NCI-H2196 (cell line): Measurements from ENCODE around the gene GALNT11.
"Not testable (repeated sequence)": the region's sequence is repeated elsewhere in the genome, so short reads cannot be mapped to it uniquely, and the experiment has no call there.

Source experiments
- DNase-seq: peaks from one replicate; lab custom pipeline; 2025; ENCODE audit not compliant: unreplicated experiment; lab: John Stamatoyannopoulos, UW

GALNT11 gene

DNA sequence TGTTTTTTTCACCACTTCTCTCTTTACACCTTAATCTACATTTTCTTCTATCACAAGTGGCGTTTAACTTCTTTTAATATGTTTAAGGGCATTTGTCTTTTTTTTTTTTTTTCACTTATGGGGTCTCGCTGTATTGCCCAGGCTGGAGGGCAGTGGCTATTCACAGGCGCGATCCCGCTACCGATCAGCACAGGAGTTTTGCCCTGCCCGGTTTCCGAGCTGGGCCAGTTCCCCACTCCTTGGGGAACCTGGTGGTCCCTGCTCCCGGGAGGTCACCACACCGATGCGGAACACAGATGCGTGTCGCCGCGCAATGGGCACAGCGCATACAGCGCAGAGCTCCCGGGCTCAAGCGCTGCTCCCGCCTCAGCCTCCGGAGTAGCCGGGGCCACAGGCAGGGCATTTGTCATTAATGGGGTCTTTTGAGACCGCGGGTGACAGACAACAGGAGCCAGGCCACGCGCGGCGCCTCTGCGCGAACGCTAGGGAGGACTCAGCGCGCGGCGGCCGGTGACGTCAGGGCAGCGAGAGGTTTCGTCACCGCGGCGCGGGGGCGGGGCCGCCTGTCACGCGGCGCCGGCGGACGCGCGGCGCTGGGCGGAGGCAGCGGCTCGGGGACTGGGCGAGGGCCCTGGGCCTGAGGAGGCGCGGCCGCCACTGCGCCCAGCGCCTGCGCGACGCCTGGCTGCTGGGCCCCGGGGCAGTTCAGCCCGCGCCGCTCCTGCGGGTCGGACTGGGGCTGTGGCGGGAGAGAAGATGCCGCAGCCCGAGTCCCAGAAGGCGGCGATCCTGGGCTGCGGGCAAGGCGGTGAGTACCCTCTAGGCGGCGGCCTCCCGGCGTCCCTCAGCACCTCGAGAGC is at the start of gene GALNT11:
GALNT11 (plus strand) TSS at position 598 of the 860 bp plus-strand sequence. CDS start 68,554 bp downstream, outside the sequence.
- peak; percentile 67 for DNase-seq

DNA sequence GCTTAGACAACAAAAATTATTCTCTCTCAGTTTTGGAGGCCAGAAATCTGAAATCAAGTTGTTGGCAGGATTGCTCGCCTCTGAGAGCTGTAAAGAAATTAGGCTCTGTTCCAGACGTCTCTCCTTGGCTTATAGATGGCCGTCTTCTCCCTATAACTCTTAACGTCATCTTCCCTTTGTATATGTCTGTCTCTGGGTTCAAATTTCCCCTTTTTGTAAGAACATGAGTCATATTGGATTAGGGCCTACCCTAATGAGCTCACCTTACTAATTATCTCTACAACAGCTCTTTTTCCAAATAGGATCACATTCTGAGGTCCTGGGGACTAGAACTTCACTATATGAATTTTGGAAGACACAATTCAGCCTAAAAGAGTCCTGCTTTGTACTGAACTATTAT is 46.9 kb upstream of the GALNT11 start:
- no peak for DNase-seq

DNA sequence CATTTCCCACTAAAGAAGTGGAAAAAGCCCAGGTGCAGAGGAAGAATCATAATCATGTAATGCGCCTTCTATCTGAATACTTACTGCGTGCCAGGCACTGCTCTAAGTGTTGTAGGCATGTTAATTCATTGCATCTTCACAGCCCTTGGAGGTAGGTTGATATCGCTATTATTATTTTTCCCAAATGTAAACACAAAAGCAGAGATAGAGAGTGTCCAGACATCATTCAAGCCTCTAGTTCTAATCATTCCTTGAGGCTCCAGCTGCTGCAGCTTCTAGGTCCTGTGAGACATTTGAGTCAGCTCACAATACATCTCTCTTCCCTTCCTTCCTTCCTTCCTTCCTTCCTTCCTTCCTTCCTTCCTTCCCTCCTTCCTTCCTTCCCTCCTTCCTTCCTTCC is 44.3 kb upstream of the GALNT11 start:
- DNase-seq: no peak

DNA sequence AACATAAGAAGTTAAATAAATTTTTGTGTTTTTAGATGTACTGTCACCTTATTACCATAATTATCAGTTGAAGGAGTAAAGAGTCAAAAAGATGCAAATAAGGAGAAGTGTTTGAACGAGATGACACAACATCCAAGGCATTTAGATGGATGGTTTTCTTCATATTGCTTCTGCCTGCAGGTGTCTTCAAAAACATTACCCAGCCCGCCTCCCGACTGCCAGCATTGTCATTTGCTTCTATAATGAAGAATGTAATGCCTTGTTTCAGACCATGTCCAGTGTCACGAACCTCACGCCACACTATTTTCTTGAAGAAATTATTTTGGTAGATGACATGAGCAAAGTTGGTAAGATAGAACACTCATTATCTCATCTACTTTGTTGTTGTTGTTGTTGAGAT is 42.7 kb upstream of the GALNT11 start:
- no peak for DNase-seq

DNA sequence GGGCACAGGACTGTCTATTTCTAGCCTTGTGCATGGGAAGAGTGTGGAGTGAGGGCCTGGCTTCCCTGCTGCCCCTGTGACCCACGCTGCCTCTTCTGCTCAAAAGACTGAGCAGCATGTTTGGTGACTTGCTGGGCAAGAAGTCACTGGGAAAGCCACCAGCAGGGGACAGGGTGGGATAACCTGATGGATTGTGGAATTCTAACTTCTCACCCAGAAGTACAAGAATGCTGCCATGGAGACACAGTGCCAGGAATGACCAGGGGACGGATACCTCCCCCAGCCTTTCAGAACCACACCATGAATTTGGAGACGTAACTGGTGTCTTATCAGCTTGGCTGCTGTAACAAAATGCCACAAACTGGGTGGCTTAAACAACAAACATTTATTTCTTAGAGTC is 40.9 kb upstream of the GALNT11 start:
- no peak for DNase-seq

DNA sequence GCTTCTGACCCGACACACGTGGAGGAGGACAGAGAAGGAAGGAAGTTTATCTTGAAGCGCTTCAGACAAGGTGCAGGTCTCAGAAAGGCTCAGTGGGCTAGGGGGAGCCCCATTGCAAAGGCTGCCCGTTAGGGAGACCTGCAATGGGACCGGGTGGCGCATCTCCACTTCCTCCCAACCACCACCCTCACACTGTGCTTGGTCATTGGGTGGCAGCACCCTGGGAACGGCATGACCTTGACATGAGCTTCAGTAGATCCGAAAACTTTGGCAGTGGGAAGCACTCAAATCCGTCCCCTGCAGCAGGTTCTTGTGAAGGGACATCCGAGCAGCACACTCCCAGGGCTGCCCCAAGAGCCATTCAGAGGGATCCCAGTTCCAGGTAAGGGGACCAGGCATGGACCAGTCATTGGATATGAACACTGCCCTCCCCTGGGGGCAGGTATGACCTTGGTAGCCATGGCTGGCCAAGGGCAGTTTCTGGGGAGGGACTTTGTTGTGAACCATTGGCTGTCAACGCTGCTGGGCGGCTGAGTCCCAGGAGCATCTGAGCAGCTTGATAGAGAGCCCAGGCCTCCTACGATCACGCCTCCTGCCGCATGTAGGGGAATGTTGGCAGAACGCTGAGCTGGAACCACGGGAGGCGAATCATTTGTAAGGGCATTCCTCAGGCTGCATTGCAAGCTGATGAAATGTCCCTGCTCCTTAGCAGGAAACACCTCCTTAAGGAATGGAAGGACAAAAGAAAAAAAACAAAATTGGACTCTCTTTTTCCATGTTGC is 37.5 kb upstream of the GALNT11 start:
- no peak for DNase-seq

DNA sequence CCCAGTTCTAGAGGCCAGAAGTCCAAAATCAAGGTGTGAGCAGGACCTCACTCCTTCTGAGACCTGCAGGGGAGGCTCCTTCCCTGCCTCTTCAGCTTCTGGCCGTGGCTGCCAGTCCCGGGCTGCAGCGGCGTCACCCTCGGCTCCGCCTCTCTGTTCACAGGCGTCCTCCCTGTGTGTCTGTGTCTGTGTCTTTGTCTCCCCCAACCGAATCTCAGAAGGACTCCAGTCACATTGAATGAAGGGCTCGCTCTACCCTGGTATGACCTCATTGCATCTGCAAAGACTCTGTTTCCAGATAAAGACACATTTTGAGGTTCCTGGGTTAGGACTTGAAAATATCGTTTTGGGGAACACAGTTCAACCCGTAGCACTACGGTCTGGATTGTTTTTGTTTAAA is 33.1 kb upstream of the GALNT11 start:
- no peak for DNase-seq

DNA sequence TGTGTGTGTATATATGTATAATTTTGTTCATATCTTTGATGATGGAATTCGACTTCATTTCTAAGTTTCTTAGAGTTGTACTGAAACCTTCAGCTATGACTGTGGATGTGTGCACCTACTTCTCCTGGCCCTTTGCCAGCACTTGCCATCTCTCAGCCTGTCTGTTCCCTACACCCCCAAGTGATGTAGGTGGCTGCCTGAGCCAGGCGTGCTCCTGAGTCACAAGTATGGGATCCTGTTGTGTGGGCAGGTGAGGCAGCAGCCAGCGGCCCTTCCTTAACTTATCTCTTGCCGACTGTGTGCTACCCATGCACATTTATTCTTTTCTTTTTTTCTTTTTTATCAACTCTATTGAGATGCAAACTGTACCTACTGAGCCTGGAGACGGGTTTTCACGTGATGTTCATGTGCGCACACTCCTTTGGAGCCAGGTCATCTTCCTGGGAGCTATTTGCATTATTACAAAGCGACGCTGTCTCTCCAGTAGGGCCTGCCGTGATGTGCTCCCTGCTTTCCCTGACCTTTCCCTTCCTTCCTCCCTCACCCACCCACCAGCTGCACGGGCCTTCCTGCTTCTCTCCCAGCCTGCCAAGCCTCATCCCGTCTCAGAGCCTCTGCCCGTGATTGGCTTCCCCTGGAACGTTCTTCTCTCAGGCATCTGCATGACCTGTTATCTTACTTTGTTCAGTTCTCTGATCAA is 31.3 kb upstream of the GALNT11 start:
- DNase-seq: no peak

DNA sequence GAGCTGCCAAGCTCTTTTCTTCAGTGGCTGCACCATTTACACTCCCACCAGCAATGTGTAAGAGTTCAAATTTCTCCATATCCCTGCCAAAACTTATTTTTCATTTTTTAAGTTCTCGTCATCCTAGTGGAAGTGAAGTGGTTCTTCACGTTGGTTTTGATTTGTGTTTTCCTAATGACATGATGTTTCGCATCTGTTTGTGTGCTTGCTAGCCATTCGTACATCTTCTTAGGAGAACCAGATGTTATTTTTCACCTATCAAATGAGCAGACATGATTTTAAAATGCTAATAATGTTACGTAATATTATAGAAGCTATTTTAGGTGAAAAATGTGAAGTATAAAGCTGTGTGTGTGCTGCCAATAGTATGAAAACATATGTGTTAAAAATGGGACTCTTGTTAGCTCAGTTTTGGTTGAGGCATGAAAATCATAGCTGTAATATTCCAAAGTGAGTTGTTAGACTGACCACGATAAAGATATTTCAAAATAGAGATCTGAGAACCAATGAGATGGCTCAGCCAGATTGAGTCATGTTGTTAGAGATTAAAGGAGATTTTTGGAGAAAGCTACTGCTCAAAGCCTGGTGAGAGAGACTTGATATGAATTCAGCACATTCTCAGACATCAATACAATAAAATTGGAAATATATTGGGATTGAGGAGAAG is 25.9 kb upstream of the GALNT11 start:
- no peak for DNase-seq

DNA sequence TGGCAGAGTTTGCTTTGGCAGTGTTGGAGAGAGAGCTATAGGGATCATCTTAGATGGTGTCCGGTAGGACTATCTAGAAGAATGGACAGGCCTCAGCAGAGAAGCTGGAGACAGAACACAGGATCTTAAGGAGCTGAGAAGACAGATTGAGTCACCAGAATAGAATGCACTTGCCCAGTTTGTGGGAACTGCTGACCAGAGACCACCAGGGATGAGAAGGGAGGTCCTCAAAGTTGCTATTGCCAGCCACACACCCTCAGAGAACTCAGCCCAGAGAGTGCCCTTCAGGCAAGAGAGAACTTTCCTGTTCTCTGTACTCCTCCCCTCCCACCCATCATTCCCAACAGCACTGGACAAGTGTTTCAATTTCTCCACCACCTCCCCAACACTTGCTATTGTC is 25.3 kb upstream of the GALNT11 start:
- no peak for DNase-seq

DNA sequence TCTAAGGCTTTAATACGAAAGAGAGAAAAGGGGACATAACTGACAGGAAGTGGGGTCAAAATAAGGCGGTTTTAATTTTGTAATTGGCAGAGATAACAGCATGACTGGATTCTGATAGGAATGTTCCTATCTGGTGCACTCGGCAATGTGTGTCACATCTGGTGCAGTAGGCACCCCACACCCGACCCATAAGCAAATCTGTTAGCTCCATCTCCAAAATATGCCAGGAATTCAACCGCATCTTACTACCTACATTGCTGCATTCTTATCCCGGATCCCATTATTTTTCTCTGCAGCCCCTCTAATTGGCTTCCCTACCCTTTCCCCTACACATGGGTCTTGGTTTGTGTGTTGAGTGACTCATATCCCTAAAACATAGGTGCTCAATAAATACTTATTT is 19.1 kb upstream of the GALNT11 start:
- DNase-seq: no peak

DNA sequence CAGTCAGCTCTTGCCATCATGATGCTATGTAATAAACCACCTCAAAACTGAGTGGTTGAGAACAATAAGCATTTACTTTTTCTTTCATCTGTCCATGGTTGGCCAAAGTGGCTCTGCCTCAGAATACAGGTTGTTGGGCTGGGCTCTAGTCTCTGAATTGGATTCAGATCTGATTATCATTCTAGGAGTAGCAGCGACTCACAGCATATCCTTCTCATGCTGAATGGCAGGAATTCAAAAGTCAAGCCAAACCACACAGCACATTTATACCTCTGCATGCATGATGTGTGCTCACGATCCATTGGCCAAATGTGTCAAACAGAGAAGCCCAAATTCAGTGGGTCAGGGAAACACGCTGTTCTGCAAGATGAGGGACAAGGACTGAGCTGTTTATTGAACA is 13.6 kb upstream of the GALNT11 start:
- no peak for DNase-seq

DNA sequence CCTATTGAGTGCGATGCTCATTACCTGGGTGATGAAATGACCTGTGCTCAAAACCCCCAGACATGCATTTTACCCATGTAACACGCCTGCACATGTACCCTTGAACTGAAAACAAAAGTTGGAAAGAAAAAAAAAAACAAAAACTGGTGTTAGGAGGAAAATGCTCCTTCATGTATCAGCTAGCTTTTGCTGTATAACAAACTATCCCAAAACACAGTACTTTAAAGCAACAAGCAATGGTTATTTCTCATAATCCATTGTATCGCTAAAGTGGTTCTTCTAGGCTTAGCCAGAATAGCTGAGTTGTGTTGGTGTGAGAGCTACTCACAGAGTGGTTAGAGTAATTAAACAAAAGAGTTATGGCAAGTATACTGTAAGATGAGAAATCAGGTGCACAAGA is 12.2 kb upstream of the GALNT11 start:
- no peak for DNase-seq

DNA sequence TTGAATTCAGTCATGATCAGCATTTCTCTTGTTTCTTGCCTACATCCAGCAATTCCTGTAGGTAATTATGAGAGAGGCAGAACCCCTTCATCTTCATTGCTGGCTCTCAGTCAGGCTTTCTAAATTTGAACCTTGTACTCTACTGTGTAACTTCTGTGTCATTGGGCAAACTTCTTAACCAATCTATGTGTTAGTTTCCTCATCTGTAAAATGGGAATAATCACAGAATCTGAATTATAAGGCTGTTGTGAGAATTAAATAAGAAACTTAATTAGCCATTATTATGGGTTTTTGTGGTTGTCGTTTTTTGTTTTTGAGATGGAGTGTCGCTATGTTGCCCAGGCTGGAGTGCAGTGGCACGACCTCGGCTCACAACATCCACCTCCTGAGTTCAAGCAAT is 11.5 kb upstream of the GALNT11 start:
- no peak for DNase-seq

DNA sequence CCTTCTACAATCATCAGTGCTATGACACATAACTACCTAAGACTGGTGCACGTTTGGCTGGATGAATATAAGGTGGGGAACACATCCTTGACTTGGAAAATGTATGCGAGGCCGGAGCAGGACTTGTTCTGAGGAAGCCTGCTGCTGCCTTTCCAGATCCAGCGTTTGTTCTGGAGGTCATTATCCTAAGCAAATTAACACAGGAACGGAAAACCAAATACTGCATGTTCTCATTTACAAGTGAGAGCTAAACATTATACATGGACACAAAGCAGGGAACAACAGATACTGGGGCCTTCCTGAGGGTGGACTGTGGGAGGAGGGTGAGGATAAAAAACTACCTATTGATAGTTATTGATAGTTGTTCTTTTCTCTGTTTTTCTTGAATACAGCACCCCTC is 10.8 kb upstream of the GALNT11 start:
- no peak for DNase-seq

DNA sequence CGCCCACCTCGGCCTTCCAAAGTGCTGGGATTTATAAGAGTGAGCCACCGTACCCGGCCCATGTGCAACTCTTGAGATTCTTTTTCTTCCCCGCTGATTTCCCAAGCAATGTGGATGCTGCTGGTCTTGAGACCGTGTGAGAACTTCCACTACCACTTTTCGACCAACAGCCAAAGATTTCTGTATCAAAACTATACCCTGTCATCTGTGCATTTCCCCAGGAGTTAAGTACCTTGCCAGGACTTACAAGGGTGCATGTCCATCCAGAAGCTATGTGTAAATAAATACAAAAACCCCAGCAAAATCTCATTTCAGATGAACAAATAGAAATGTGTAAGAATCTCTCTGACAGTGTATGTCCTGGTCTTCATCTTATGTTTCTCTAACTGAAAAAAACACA is 9.9 kb upstream of the GALNT11 start:
- no peak for DNase-seq

DNA sequence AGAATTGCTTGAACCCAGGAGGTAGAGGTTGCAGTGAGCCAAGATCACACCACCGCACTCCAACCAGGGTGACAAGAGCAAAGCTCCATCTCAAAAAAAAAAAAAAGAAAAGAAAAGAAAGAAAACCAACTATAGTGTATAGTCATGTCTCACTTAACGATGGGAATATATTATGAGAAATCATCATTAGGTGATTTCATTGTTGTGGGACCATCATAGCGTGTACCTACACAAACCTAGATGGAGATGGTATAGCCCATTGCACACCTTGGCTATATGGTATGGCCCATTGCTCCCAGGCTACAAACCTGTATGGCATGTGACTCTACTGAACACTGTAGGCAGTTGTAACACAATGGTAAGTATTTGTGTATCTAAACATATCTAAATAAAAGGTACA is 8.5 kb upstream of the GALNT11 start:
- no peak for DNase-seq

DNA sequence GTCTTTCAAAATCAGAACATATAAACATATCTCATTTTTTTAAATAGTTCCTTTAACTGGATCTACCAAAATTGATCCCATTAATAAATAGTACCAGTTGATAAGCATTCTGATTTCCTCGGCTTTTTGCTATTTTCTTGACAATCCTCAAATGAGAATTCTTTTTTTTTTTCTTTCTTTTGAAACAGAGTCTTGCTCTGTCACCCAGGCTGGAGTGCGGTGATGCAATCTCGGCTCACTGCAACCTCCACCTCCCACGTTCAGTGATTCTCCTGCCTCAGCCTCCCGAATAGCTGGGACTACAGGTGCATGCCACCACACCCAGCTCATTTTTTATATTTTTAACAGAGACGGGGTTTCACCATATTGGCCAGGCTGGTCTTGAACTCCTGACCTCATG is 7.8 kb upstream of the GALNT11 start:
- DNase-seq: not testable (repeated sequence)

DNA sequence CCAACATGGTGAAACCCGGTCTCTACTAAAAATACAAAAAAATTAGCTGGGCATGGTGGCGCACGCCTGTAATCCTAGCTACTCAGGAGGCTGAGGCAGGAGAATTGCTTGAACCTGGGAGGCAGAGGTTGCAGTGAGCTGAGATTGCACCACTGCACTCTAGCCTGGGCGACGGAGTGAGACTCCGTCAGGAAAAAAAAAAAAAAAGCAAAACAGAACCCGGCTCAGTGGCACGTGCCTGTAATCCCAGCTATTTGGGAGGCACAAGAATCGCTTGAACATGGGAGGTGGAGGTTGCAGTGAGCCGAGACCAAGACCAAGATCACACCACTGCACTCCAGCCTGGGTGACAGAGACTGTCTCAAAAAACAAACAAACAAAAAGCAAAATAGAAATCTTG is 3.7 kb upstream of the GALNT11 start:
- not testable (repeated sequence) for DNase-seq

DNA sequence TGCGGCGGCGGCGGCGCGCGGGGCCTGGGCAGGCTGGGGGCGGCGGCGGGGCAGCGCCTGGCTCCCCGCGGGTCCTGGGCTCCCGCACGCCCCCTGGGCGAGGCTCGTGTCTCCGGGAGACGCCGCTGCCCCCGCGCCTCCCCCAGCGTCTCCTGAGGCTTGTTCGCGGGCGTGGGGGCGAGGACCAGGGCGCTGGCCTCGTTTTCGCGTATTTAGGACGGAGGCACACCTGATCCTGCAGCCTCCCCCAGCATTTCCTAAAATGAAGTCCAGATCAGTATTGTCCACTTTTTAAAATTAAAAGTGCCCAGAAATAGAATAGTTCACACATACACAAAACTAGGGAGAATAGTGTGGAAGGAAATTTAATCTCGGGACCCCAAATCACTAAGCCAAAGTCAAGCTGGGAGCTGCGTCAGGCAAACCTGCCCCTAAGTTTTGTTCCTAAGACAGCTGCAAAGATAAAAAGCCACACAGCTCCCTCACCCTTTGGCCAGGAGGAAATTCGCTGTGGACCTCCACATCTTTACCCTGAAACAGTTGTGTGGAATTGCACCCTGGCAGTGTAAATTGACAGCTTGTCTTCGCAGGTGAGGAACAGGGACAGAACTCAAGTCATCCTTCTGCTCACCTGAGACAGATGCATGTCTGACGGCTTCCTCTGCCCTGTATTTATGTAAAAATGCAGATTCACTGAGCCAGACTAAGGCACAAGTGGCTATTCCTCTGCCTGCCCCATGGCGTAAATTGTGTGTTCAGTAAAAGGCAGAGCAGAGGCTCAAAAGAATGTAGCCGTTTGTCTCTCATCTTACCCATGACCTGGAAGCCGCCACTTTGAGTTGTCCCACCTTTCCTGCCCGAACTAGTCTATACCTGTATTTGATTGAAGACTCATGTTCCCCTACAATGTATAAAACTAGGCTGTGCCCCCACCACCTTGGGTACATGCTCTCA is 740 bp downstream of the GALNT11 start:
- no peak for DNase-seq
